K562 (cell line): ENCODE measurements around the gene CBX4. TPM values are rescaled to one million over a fixed set of nuclear protein-coding genes. Genes with fewer than 3 reads are reported as not detected.

Source experiments
- ASH1L ChIP-seq: fragments of 450-650 bp; IDR thresholded peaks from 2 replicates; pipeline ENCODE4 v1.6.1; 2018; ENCODE audit warnings: borderline replicate concordance, mild to moderate bottlenecking, low read depth; ENCODE audit not compliant: partially characterized antibody
- CBFA2T3 ChIP-seq: fragments of 450-650 bp; IDR thresholded peaks from 2 replicates; pipeline ENCODE4 v1.6.1; 2017
- EWSR1 ChIP-seq: fragments of 450-650 bp; IDR thresholded peaks from 2 replicates; pipeline ENCODE4 v1.6.1; 2018; ENCODE audit warnings: borderline replicate concordance, mild to moderate bottlenecking, low read depth, moderate library complexity; ENCODE audit not compliant: partially characterized antibody
- HIVEP1 ChIP-seq: fragments of 250-450 bp; sonication (Bioruptor Pico); IDR thresholded peaks from 2 replicates; pipeline ENCODE4 v1.4.0; 2020; ENCODE audit warnings: mild to moderate bottlenecking
- ILK ChIP-seq: fragments of 450-650 bp; IDR thresholded peaks from 2 replicates; pipeline ENCODE4 v1.6.1; 2016; ENCODE audit warnings: missing genetic modification characterization, low read depth, mild to moderate bottlenecking, missing compliant biosample characterization, moderate library complexity, borderline replicate concordance
- NR2C1 ChIP-seq, 2 experiments: fragments of 450-650 bp; IDR thresholded peaks; 2 replicates each; pipeline ENCODE4 v1.6.1; 2017; ENCODE audit warnings: mild to moderate bottlenecking in 2 of 2, antibody characterized with exemption in 1 of 2, inconsistent platforms in 1 of 2, missing compliant biosample characterization in 1 of 2, missing genetic modification characterization in 1 of 2
- POLR3A ChIP-seq: IDR thresholded peaks from 2 replicates; pipeline ENCODE4 v1.6.1; 2011; ENCODE audit warnings: borderline replicate concordance, mild to moderate bottlenecking, moderate library complexity; ENCODE audit not compliant: insufficient read length, insufficient read depth; ENCODE audit errors: extremely low read depth
- RB1 ChIP-seq: fragments of 450-650 bp; IDR thresholded peaks from 2 replicates; pipeline ENCODE4 v1.6.1; 2017; ENCODE audit warnings: low read depth, mild to moderate bottlenecking
- YBX1 ChIP-seq: fragments of 450-650 bp; IDR thresholded peaks from 2 replicates; pipeline ENCODE4 v1.7.1; 2016; ENCODE audit warnings: mild to moderate bottlenecking
- ZKSCAN1 ChIP-seq: fragments of 150-350 bp; IDR thresholded peaks from 2 replicates; pipeline ENCODE4 v1.6.1; 2016; ENCODE audit warnings: low read depth, low read length
- ZNF57 ChIP-seq: fragments of 450-650 bp; formaldehyde crosslinking; IDR thresholded peaks from 2 replicates; pipeline ENCODE4 v1.4.0; 2020; ENCODE audit warnings: mild to moderate bottlenecking, moderate library complexity
- ZNF766 ChIP-seq: fragments of 200-800 bp; sonication (Bioruptor generic); conservative IDR thresholded peaks from 2 replicates; pipeline ENCODE4 v1.6.1; 2016; ENCODE audit warnings: missing genetic modification characterization, missing compliant biosample characterization
- polyA plus RNA-seq, 8 experiments: library from polyadenylated mRNA; depleted of rRNA in 4 of 8; stranded (reverse) in 5 of 8; unstranded in 3 of 8; fragments of >200 nt; fragmentation: Nextera tagmentation in 2 of 8; fragmentation: Illumina TruSeq in 1 of 8; extraction: Ambion mirVana in 2 of 8; extraction: Trizol in 1 of 8; gene quantifications; 2 replicates each; pipeline versions ENCODE4 v1.2.1 to v1.2.3, GENCODE V29; 2011 to 2014; ENCODE audit warnings: inconsistent platforms in 1 of 8, missing spikeins in 1 of 8
- total RNA-seq, 7 experiments: library from RNA; depleted of rRNA in 6 of 7; stranded (reverse); fragments of >200 nt in 6 of 7; fragmentation: Illumina TruSeq in 2 of 7; extraction: Trizol in 2 of 7; gene quantifications; 2 replicates each; pipeline versions ENCODE4 v1.2.1 to v1.2.3, GENCODE V29; 2011 to 2021; ENCODE audit warnings: low replicate concordance in 1 of 7
- TF ChIP-seq, protein P1 (sequence below): fragments of 450-650 bp; IDR thresholded peaks from 2 replicates; pipeline ENCODE4 v1.6.1; 2014; ENCODE audit warnings: low read depth, mild to moderate bottlenecking, moderate library complexity, borderline replicate concordance
- TF ChIP-seq, protein P2 (sequence below): fragments of 450-650 bp; formaldehyde crosslinking; IDR thresholded peaks from 2 replicates; pipeline ENCODE4 v1.4.0; 2020; ENCODE audit warnings: mild to moderate bottlenecking
- TF ChIP-seq, protein P3 (sequence below): fragments of 150-350 bp; conservative IDR thresholded peaks from 2 replicates; pipeline ENCODE4 v1.6.1; 2014; ENCODE audit warnings: low read length
- TF ChIP-seq, protein P4 (sequence below): fragments of 250-450 bp; sonication (Bioruptor Pico); IDR thresholded peaks from 2 replicates; pipeline ENCODE4 v1.4.0; 2020

The CBX4 gene
- total and polyA plus RNA-seq, 9 of the 15 experiments (the other 6 are each of a cell fraction or from before 2014, with no cell fraction given), result 0.98 to 50.5 (median 10.0) TPM

DNA sequence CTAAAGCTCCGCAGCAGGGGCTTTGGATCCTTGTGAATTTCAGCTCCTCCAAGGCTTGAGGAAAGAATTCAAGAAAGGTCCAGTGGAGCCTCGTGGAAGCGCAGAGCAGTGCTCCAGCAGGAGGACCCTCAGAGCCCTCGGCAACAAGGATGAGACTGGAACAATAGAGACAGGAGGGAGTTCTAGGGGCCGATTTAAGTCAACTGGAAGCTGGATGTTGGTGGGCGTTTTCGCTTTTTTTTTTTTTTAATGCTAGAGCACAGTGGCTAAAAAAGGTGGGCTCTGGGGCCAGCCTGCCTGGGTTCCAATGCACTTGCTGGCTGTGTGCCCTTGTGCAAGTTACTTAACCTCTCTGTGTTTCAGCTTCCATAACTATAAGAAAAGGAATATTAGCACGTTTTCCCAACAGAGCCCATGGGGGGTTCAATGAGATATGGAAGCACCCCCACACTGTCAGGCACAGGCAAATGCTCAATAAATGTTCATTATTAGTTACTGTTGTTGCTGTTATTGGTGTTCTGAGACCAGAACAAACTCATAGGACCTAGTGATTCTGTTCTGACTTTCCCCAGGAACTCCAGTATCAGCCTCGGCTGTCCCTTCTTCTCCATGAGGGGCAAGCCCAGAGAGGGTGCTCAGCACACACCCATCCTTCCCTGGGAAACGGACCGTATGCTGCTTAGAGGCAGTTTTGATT lies 37.1 kb downstream of the CBX4 start (continued):
- TF ChIP-seq, protein P1, sequence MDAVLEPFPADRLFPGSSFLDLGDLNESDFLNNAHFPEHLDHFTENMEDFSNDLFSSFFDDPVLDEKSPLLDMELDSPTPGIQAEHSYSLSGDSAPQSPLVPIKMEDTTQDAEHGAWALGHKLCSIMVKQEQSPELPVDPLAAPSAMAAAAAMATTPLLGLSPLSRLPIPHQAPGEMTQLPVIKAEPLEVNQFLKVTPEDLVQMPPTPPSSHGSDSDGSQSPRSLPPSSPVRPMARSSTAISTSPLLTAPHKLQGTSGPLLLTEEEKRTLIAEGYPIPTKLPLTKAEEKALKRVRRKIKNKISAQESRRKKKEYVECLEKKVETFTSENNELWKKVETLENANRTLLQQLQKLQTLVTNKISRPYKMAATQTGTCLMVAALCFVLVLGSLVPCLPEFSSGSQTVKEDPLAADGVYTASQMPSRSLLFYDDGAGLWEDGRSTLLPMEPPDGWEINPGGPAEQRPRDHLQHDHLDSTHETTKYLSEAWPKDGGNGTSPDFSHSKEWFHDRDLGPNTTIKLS, result peak; percentile 98
- TF ChIP-seq RB1, result no peak
- TF ChIP-seq, protein P2, sequence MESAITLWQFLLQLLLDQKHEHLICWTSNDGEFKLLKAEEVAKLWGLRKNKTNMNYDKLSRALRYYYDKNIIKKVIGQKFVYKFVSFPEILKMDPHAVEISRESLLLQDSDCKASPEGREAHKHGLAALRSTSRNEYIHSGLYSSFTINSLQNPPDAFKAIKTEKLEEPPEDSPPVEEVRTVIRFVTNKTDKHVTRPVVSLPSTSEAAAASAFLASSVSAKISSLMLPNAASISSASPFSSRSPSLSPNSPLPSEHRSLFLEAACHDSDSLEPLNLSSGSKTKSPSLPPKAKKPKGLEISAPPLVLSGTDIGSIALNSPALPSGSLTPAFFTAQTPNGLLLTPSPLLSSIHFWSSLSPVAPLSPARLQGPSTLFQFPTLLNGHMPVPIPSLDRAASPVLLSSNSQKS (CRISPR knock-in tag), result no peak
- TF ChIP-seq, protein P3, sequence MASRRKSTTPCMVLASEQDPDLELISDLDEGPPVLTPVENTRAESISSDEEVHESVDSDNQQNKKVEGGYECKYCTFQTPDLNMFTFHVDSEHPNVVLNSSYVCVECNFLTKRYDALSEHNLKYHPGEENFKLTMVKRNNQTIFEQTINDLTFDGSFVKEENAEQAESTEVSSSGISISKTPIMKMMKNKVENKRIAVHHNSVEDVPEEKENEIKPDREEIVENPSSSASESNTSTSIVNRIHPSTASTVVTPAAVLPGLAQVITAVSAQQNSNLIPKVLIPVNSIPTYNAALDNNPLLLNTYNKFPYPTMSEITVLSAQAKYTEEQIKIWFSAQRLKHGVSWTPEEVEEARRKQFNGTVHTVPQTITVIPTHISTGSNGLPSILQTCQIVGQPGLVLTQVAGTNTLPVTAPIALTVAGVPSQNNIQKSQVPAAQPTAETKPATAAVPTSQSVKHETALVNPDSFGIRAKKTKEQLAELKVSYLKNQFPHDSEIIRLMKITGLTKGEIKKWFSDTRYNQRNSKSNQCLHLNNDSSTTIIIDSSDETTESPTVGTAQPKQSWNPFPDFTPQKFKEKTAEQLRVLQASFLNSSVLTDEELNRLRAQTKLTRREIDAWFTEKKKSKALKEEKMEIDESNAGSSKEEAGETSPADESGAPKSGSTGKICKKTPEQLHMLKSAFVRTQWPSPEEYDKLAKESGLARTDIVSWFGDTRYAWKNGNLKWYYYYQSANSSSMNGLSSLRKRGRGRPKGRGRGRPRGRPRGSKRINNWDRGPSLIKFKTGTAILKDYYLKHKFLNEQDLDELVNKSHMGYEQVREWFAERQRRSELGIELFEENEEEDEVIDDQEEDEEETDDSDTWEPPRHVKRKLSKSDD, result no peak
- TF ChIP-seq YBX1, result no peak
- no peak for TF ChIP-seq NR2C1 (IDR thresholded peaks at IDR 0.05)
- no peak for TF ChIP-seq NR2C1 (tag; IDR thresholded peaks at IDR 0.05)
- no peak for TF ChIP-seq ZNF57 (CRISPR knock-in tag)
- no peak for TF ChIP-seq ZNF766 (CRISPR knock-in tag)
- TF ChIP-seq ILK (tag), result no peak
- TF ChIP-seq ZKSCAN1, result no peak
- TF ChIP-seq, protein P4, sequence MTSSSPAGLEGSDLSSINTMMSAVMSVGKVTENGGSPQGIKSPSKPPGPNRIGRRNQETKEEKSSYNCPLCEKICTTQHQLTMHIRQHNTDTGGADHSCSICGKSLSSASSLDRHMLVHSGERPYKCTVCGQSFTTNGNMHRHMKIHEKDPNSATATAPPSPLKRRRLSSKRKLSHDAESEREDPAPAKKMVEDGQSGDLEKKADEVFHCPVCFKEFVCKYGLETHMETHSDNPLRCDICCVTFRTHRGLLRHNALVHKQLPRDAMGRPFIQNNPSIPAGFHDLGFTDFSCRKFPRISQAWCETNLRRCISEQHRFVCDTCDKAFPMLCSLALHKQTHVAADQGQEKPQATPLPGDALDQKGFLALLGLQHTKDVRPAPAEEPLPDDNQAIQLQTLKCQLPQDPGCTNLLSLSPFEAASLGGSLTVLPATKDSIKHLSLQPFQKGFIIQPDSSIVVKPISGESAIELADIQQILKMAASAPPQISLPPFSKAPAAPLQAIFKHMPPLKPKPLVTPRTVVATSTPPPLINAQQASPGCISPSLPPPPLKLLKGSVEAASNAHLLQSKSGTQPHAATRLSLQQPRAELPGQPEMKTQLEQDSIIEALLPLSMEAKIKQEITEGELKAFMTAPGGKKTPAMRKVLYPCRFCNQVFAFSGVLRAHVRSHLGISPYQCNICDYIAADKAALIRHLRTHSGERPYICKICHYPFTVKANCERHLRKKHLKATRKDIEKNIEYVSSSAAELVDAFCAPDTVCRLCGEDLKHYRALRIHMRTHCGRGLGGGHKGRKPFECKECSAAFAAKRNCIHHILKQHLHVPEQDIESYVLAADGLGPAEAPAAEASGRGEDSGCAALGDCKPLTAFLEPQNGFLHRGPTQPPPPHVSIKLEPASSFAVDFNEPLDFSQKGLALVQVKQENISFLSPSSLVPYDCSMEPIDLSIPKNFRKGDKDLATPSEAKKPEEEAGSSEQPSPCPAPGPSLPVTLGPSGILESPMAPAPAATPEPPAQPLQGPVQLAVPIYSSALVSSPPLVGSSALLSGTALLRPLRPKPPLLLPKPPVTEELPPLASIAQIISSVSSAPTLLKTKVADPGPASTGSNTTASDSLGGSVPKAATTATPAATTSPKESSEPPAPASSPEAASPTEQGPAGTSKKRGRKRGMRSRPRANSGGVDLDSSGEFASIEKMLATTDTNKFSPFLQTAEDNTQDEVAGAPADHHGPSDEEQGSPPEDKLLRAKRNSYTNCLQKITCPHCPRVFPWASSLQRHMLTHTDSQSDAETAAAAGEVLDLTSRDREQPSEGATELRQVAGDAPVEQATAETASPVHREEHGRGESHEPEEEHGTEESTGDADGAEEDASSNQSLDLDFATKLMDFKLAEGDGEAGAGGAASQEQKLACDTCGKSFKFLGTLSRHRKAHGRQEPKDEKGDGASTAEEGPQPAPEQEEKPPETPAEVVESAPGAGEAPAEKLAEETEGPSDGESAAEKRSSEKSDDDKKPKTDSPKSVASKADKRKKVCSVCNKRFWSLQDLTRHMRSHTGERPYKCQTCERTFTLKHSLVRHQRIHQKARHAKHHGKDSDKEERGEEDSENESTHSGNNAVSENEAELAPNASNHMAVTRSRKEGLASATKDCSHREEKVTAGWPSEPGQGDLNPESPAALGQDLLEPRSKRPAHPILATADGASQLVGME (CRISPR knock-in tag), result no peak
- TF ChIP-seq CBFA2T3, result no peak
- TF ChIP-seq HIVEP1 (CRISPR knock-in tag), result no peak
- no peak for TF ChIP-seq EWSR1
- TF ChIP-seq ASH1L, result no peak
- TF ChIP-seq POLR3A, result no peak
